A673 (cell line): ENCODE measurements around the gene MLN. TPM values are rescaled to one million over a fixed set of nuclear protein-coding genes. Genes with fewer than 3 reads are reported as not detected.
A peak's percentile ranks its signal among the peaks of the same experiment; 100 is the strongest.

Experiments
- BruUV-seq: library from RNA; stranded (reverse); fragments of 400-500 nt; replicated peaks from 2 replicates; lab custom pipeline; 2021; lab: Mats Ljungman, UMichigan
- CTCF ChIA-PET: fragments of 300-600 bp; sonication (Branson Sonifier 250); formaldehyde crosslinking; loops from one replicate; lab custom pipeline; 2022; ENCODE audit warnings: antibody characterized with exemption; lab: Charles Lee
- POLR2A ChIA-PET: fragments of 300-600 bp; sonication (Branson Sonifier 250); formaldehyde crosslinking; loops from one replicate; lab custom pipeline; 2022; ENCODE audit warnings: antibody characterized with exemption; ENCODE audit not compliant: low non-redundant PET; lab: Charles Lee
- DNase-seq: peaks from one replicate; pipeline ENCODE4 v3.0.0-alpha.2; 2015; ENCODE audit warnings: low spot score
- H3K27ac ChIP-seq: fragments of 200-600 bp; sonication (generic); 2 replicates; pipeline ENCODE4 v1.5.1; 2016; ENCODE audit warnings: mixed run types, low read depth, mild to moderate bottlenecking, mixed read lengths, antibody characterized with exemption, low read length; ENCODE audit not compliant: poor library complexity, severe bottlenecking
- H3K27me3 ChIP-seq: fragments of 200-600 bp; sonication (generic); replicated peaks from 2 replicates; pipeline ENCODE4 v1.6.1; 2017; ENCODE audit warnings: mixed run types, low read depth, mild to moderate bottlenecking, mixed read lengths, antibody characterized with exemption, low read length; ENCODE audit not compliant: insufficient read depth, poor library complexity
- H3K36me3 ChIP-seq: fragments of 200-600 bp; sonication (generic); 2 replicates; pipeline ENCODE4 v1.6.1; 2016; ENCODE audit warnings: mixed run types, mild to moderate bottlenecking, mixed read lengths, antibody characterized with exemption, low read length; ENCODE audit not compliant: insufficient read depth, poor library complexity, severe bottlenecking
- H3K4me1 ChIP-seq: fragments of 200-600 bp; sonication (generic); 2 replicates; pipeline ENCODE4 v1.6.1; 2017; ENCODE audit warnings: mixed run types, mild to moderate bottlenecking, mixed read lengths, antibody characterized with exemption, low read length; ENCODE audit not compliant: insufficient read depth, poor library complexity, severe bottlenecking
- H3K4me3 ChIP-seq: fragments of 200-600 bp; sonication (generic); 2 replicates; pipeline ENCODE4 v1.5.1; 2016; ENCODE audit warnings: low read depth, mixed run types, mild to moderate bottlenecking, mixed read lengths, low read length; ENCODE audit not compliant: poor library complexity, severe bottlenecking
- H3K9me3 ChIP-seq: fragments of 200-600 bp; sonication (generic); 2 replicates; pipeline ENCODE4 v1.6.1; 2016; ENCODE audit warnings: mixed run types, low read depth, mild to moderate bottlenecking, mixed read lengths, antibody characterized with exemption, low read length; ENCODE audit not compliant: poor library complexity, severe bottlenecking
- EZH2 ChIP-seq: fragments of 200-600 bp; sonication (generic); IDR thresholded peaks from 2 replicates; pipeline ENCODE4 v1.6.1; 2017; ENCODE audit warnings: borderline replicate concordance, low read depth, mild to moderate bottlenecking, mixed read lengths, antibody characterized with exemption, low read length; ENCODE audit not compliant: poor library complexity, severe bottlenecking
- intact Hi-C: fragments of 100-400 bp; cut with micrococcal nuclease; formaldehyde crosslinking; loops from one replicate; pipeline ENCODE4 v1.10.0; 2022; ENCODE audit not compliant: unreplicated experiment
- total RNA-seq: library from RNA; stranded (reverse); gene quantifications from 2 replicates; pipeline ENCODE4 v1.2.3, GENCODE V29; 2021
- TF ChIP-seq, protein P1 (sequence below): fragments of 300-800, 200-600 bp; sonication (generic); conservative IDR thresholded peaks from 2 replicates; pipeline ENCODE4 v1.5.1; 2017; ENCODE audit warnings: low read depth, mild to moderate bottlenecking, antibody characterized with exemption, low read length, moderate library complexity, mixed read lengths

The MLN gene
- total RNA-seq, 1 experiment from 2014 or later, result not detected

DNA sequence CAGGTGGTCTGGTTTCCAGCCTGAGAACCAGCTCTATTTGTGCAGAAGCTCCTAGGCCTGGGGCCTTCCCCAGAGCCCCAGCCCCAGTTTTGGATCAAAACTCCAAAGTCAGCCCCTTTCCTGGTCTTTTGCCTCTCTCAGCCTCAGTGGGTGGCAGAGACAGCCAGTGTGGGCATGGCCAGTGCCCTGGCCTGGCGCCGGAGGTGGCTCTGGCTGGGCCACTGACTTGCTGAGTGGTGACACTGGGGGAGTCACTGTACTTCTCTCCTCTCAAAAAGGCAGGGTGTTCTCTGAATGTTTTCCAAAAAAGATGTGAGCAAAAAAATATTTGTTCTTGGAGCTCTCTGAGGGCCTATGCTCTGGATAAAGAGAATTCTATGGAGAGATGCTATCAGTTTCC, 20.0 kb upstream of the MLN start:
- no peaks in the 10 kb centered on the region for H3K36me3 ChIP-seq
- no peak for TF ChIP-seq EZH2
- TF ChIP-seq, protein P1, sequence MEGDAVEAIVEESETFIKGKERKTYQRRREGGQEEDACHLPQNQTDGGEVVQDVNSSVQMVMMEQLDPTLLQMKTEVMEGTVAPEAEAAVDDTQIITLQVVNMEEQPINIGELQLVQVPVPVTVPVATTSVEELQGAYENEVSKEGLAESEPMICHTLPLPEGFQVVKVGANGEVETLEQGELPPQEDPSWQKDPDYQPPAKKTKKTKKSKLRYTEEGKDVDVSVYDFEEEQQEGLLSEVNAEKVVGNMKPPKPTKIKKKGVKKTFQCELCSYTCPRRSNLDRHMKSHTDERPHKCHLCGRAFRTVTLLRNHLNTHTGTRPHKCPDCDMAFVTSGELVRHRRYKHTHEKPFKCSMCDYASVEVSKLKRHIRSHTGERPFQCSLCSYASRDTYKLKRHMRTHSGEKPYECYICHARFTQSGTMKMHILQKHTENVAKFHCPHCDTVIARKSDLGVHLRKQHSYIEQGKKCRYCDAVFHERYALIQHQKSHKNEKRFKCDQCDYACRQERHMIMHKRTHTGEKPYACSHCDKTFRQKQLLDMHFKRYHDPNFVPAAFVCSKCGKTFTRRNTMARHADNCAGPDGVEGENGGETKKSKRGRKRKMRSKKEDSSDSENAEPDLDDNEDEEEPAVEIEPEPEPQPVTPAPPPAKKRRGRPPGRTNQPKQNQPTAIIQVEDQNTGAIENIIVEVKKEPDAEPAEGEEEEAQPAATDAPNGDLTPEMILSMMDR, result no peak
- H3K4me3 ChIP-seq, result no peak overlapping the region
- intact Hi-C loops, result no loop called here
- H3K4me1 ChIP-seq, result peaks cover 2% of the 10 kb centered on the region
- POLR2A ChIA-PET, result no interaction called here
- H3K9me3 ChIP-seq, result no peaks in the 10 kb centered on the region
- H3K27me3 ChIP-seq, result no peaks in the 10 kb centered on the region
- CTCF ChIA-PET, result no interaction called here
- no peak for DNase-seq
- no TSS peak for BruUV-seq
- no peak overlapping the region for H3K27ac ChIP-seq

DNA sequence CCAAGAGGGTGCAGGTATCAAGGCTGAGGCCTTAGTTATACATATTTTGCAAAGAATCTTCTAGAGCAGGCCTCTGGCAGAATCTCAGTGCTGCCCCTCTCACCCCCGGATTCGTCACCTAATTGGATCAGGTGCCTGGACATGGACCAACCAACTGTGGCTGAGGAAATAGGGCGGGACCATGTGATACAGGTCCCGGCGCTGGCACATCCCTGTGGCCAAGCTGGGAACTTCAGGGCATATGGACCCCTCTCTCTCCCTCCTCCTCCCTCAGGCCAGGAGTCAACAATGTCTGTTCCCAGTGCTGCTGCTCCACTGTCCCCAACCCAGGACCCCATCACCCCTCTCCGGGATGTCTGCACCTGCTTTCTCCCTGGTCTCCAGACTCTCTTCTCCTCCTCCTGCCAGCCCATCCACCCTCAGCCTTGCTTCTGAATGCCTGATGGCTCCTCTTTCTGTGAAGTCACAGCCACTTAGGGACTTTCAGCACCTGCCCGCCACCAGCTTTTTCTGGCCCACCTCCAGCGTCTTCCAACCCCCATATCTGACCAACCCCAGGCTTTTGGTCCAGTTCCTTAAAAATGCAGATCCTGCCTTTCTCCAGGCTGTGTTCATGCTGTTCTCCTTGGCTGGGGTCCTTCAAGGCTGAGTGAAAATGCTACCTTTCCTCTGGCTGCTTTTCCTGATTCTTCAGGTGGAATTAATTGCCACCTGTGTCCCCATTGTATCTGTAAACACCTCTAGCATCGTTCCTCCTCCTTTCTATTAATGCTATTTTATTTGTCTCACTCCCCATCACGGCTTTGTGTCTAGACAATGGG, 19.0 kb upstream of the MLN start:
- DNase-seq, result peak; percentile 81
- Histone ChIP-seq H3K27me3 (no peaks in the 10 kb centered on the region), H3K27ac (no peak overlapping the region), H3K4me3 (no peak overlapping the region), H3K4me1 (no peaks in the 10 kb centered on the region), H3K9me3 (no peaks in the 10 kb centered on the region), H3K36me3 (no peaks in the 10 kb centered on the region)
- TF ChIP-seq, protein P1, result peak; percentile 52
- no peak for TF ChIP-seq EZH2
- intact Hi-C loops, result no loop called here
- ChIA-PET CTCF (no interaction called here), POLR2A (no interaction called here)
- no TSS peak for BruUV-seq

DNA sequence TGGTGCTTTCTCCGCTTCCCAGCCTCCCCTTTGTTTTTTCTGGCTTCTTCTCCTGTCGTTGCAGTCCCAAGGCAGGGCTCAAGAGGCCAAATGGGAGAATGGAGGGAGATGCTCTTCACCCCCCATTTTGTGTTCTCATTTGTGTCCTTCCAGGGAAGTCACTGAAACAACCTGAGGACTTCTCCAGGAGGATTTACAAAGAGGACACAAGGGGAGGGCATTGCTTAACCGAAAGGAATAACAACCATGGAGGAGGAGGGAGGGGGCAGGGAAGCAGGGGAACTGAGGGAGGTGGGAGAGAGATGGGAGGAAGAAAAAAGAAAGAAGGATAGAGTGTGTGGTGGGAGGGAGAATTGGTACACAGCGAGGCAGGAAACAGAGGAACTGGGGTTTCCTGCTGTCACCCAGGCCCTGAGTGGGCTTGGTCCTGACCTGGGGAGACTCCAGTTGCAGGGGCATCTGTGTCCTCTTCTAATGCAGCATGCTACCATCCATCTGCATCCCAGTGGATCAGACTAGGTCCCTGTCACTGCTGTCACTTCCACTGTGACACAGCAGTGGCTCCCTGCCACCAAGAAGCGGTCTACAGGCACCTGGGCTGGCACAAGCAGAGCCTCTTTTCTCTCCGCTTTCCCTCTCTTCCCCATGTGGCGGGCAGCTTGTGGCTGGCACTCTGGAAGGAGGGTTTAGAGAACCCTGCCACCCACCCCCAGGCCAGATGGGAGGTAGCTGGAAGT, 17.1 kb upstream of the MLN start:
- Histone ChIP-seq H3K4me1 (no peaks in the 10 kb centered on the region), H3K4me3 (no peak overlapping the region), H3K27me3 (no peaks in the 10 kb centered on the region), H3K9me3 (no peaks in the 10 kb centered on the region), H3K27ac (no peak overlapping the region), H3K36me3 (no peaks in the 10 kb centered on the region)
- intact Hi-C loops, result no loop called here
- no peak for TF ChIP-seq EZH2
- TF ChIP-seq, protein P1, result no peak
- no TSS peak for BruUV-seq
- CTCF ChIA-PET, result no interaction called here
- no peak for DNase-seq
- POLR2A ChIA-PET, result no interaction called here
